NCI-H446 treated with DMSO at 0.1 percent for 48 hours (cell line): ENCODE data around the gene SORCS1.
"Not testable (repeated sequence)": the region's sequence is repeated elsewhere in the genome, so short reads cannot be mapped to it uniquely, and the experiment has no call there.

Experiments used
- DNase-seq: peaks from one replicate; lab custom pipeline; 2025; lab: John Stamatoyannopoulos, UW

SORCS1 gene

DNA sequence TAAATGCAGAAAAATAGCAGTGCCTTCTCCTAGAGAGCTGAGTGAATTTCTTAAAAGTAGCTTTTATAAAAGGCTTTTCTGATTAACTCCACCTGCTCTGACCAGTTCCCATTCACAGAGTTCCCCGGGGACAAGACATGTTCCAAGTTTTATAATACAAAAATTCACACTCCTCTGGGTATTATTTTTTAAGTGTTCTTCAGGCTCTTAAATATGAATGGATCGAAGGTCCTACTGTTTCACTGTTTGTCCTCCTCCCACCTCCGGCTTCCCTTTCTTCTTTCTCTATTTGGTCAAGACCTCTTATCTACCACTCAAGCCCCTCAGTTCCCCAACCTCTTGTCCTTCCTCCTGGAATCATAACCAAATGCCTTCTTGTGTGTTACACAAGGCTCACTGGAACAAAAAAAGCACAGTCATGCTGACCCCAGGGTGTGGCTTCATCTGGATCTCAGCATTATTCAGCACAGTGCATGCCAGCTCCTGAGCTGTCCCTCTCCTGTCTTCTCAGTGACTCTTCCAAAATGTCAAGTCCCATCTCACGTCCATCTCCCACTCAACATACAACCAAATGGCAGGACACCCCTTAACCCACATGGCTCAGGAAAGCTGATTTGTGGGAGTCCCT, 222.4 kb downstream of the SORCS1 start:
- DNase-seq = no peak

DNA sequence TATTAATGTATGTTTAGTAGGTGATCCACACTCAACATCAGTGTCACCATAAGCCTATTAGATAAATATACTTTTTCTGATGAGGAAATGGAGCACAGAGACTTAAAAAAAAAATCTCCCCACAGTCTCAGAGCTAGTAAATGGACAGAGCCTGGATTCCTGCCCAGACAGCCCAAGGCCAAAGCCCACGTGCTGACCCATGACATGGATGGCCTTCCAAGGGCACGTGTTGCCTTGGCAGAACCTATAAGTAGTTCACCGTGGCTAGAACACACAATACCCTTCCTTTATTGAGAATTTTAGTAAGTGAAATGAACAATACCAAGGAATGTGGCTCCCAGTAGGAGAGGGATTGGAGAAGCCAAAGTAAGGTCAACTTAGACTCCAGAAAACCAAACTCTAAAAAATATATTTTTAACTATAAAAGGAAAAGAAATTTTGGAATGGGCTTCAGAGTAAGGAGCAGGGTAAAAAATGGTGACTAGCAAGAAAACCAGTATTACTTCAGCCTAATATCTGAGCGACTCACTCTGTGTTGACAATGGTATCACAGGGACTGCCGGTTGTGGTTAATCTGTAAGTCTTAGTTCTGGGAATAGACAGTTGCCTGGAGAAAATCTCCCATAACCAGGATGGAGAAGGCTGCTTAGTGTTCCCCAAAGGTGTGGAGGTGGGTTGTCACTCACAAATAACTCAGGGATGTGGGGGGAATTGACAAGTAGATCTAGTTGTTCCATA, 223.0 kb downstream of the SORCS1 start:
- DNase-seq = no peak

DNA sequence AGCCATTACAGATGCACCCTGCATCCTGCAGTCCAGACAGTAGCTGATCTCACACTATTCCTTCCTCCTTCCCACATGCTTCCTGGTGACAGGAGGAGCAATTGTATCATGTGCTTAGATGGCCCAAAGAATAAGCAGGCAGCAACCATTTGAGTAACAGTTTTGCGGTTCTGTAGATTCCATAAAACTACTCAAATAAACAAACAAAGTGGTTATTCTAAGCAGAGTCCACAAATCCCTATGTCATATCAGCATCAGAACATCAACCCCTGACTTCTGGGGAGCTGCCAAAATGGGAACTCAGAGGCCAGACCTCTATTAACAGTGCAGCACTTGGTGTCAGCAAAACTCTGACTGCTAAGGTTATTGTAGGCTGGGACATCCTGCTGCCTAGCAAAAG, 226.0 kb downstream of the SORCS1 start:
- no peak for DNase-seq

DNA sequence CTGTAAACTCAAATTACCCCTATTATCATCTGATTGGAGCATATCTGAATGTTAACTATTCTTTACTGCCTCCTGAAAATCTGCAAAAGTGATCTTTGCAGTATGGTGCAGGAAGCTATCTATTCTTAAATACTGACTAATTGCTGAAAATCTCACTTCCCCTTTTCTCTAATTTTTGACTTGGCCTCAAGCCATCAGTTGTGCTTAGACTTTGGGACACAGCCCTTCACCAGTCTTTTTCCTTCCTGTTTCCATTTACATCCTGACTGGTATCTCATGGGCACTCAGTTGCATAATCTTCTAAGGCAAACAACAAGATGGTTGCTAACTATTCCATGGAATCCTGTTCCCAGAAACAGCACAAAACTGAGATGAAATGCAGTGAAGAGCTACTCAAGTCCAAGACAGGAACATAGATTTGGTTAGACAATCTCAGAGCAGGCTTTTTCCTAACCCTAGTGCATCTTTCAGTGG, 228.5 kb downstream of the SORCS1 start:
- no peak for DNase-seq

DNA sequence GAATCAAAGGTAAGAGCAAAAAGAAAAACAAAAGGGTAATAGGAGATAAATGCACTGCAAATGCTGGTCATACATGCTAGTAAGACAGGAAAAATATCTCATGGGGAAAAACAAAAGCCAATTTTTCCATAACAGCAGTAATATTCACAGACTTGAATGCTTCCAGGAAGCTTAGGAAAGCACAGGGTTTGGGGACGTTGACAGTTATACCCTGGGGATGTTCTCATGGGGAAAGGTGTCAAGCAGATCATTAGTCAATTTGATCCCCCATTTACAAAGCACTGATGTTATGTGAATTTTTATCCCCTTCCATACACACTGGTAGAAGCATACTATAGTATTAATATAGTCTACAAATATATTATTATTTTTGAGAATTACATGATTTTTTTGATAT, 232.7 kb downstream of the SORCS1 start:
- DNase-seq = no peak

DNA sequence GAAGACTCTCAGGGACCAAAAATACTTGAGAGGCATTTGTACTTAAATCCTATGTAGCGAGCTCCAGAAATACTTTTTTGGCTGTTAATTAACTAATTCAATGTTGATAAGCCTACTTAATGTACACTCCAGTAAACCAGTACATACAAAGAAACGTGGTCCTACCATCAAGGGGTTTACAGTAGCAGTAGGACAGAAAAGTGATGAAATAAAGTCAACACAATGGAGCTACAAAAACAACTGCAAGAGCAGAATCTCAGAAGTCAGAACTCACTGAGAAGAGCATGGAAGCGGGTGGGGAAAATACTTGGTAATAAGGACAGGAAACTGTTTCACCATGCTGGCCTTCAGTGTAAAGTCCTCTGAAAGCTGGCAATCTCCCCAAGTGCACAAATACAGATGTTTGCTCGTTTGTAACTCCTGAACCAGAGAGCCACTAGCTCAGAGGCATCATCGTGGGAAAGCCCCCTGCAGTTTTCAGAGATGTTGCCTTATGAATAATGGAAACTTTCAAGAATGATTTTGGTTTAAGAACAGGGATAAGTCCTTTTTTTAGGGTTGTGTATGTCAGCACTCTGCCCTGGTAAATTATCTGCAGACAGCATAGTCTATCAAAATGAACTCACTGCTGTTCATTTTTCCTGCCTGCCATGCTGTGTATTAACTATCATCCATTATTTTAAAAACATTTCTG, 233.2 kb downstream of the SORCS1 start:
- DNase-seq = no peak

DNA sequence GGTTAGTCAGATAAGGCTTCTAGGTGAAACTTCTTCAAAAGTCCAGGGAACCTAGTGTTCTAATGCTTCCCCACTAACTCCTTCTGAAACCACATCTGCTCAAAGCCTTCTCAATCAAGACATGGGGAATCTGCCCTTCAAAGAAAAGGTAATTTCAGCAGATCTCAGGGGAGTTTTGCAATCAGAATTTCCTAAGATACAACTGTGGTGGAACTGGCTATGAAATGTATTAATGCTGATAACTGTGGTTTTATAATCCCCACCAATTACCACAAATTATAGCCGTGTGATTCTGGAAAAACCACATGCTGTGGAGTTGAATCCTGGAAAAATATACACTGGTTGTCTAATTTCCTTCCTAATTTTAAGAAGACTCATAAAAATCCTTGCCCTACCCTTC, 233.8 kb downstream of the SORCS1 start:
- no peak for DNase-seq

DNA sequence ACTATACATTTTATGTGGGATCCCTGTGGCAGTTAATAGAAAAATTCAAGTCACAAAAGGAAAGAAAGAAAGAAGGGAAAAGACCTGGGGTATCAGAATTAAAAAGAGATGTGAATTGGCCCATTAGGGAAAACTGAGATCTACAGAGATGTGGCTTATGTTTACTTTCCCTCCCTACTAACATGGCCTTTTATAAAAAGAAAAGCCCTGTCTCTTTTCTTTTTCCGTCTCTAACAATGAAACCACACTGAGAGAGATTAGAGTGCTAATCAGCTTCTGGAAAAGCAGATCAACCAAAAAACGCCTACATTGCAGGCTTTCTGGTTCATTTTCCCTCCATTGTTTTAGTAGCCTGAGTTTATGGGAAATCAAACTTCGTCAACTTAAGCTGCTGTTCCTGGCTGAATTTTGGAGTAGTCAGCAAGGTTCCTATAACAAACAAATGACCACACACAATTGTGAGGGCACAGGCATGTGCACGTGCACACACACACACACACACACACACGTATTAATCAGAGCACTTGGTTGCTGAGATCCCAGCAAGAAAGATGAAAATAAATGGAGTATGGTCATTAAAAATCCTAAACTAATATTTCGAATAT, 235.1 kb downstream of the SORCS1 start:
- no peak for DNase-seq

DNA sequence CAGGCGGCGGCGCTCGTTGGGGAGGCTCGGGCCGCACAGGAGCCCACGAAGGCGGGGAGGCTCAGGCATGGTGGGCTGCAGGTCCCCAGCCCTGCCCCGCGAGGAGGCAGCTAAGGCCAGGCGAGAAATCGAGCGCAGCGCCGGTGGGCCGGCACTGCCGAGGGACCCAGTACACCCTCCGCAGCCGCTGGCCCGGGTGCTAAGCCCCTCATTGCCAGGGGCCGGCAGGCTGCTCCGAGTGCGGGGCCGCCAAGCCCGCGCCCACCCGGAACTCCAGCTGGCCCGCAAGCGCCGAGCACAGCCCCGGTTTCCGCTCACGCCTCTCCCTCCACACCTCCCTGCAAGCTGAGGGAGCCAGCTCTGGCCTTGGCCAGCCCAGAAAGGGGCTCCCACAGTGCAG, 236.4 kb downstream of the SORCS1 start:
- not testable (repeated sequence) for DNase-seq

DNA sequence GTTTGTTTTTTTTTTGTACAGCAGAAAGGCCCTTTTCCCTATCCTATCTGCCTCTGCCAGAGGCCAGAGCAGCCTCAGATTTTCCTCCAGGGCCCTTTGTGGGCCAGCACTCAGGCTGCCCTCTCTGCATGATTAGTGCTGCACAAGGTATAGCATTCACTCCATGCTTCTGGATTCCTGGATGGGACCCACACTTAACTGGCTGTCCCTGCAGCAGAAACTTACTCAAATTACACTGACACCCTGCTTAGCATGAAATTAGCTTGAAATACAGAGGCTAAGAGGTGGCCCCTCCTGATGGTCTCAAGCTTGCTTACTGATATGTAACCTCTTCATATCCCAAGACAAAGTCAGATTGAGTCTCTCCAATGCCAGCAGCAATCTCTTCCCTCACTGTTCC, 239.3 kb downstream of the SORCS1 start:
- DNase-seq = no peak

DNA sequence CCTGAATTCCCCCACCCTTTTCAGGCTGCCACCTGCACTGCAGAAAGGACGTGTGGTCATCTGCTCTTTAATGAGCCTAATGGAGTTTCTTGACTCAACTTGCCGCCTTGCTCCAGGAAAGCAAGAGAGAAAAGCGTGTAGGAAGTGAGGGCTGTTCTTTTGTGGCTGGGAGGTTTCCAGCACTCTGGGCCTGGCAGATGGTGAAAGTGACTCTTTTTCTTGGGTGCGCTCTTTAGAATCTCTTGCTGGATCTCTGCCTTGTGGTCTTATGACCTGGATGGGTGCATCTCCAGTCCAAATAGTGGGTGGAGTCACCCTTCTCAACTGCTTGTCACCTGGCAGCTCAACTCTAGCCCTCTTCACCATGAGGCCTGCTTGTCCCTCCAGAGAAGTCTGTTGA, 244.0 kb downstream of the SORCS1 start:
- no peak for DNase-seq

DNA sequence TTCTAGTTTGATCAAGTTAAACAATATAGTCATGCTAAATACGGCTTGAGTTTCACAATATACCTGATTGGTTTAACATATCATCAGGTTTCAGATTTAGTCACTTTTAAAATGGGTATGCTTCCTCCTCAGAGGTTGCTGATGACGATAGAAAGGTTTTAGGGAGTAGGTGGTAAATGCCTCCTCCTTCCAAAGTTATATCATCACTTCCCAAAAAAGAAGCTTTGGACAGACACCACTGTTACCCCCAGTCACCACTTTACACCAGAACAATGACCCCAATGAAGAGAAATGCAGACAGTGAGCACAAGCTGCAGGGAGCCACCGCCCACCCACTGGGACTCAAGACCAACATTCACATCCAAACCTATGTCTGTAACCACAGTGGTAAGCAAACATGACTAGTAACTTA, 244.6 kb downstream of the SORCS1 start:
- DNase-seq = no peak

DNA sequence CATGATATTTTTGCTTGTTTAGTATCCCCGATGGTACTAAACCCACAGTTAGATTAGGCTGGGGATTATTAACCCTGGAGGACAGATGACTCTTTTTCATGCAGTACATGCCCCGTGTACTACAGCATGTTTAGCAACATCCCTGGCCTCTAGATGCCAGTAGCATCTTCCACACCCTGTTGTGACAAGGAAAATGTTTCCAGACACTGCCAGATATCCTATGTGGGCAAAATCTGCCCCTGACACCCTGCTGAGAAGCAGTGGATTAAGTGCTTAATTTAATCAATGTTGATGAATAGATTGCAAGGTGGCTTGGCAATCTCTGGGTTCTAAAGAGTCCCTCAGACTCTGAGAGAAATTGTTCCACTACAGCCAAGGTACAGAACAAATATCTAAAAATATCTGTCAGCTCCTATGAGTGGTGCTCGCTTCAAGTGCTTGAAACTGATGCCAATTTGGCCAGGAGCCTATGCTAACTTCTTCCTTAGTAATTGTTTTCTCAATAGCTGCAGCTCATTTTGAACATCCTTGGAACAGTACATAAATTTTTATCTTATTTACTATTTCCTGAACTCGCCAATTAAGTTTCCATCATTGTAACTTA, 247.0 kb downstream of the SORCS1 start:
- DNase-seq = no peak

DNA sequence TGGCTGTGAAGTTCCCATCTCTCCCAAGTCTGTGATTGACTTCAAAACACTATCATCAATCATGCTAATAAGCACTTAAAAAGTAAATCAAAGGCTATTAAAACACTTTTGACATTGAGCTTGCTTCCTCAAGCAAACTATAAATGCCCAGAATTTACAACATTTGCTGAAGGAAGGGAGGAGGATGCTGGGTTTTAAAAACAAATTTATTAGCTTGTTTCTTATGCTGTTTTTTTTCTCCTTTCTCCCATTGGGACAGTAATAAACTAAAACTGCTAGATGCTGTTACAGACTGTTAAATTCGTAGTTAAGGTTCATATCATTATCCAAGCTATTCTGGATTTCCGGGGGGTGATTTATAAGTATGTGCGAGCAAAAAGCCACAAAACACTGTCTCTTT, 250.5 kb downstream of the SORCS1 start:
- no peak for DNase-seq

DNA sequence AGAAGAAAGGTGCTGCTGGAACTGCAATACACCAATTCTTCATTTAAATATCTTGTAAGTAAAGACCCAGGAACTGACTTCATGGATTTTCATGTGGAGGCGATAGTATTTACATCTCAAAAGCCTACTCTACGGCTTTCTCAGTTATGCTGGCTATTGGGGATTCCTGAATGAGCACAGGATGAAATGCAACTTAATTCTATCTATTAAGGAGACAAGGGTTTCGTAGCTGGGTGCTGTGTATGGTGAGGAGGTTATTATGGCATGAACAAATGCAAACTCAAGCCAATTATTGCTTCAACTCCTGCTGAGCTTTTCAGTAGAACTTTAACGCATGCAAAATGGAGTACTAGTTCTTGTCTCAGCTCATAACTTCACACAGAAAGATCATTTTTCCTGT, 251.2 kb downstream of the SORCS1 start:
- no peak for DNase-seq

DNA sequence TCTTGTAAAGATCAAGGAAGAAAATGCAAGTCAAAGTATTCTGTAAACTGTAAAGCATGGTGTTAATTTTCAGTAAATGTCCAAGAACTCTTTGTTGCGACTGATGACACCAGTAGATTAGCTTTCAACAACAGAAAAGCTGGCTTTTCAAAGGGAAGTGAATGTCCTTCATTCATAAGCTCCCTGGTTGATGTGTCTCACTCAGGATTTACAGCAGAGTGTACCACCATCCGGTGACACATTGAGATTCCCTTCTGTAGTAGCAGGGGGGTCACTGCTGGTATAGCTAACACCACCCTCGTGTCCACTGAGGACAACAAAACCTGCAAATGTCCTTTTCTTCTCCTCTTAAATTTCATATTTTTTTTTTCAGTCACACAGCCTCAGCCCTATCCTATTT, 253.4 kb downstream of the SORCS1 start:
- no peak for DNase-seq

DNA sequence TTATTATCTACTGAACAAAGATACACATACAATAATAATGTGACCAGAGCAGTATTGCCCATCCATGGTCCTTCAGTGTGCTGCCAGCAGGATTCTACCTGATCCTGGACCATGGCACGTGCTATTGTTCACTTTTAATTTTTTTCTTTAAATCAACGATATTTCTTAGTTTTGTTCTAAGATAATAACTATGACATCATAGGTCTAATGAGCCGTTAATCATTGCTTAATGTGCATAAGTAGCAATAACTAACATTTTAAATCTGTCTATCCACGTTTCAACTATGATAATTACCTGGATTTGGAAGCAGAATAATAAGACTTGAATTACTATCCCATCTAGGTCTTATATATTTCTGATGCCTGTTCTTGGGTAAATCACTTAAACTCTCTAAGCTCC, 253.8 kb downstream of the SORCS1 start:
- no peak for DNase-seq

DNA sequence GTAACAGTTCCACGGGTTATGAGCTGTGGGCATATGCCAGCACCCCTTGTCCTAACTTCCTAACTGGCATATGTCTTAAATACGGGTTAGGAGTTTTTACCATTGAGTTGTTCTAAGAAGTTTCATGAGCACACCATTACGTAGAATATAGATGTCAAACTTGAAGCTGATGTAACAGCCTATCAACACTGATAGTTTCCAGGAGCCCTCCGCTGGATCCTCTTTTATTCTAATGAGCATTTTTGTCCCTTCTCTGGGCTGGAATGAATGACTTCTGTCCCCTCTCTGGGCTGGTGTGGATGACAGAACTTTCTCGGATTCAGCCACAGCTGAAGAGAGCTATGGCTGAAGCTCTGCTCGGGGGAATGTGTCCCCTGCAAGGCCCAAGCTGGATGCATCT, 256.3 kb downstream of the SORCS1 start:
- no peak for DNase-seq

DNA sequence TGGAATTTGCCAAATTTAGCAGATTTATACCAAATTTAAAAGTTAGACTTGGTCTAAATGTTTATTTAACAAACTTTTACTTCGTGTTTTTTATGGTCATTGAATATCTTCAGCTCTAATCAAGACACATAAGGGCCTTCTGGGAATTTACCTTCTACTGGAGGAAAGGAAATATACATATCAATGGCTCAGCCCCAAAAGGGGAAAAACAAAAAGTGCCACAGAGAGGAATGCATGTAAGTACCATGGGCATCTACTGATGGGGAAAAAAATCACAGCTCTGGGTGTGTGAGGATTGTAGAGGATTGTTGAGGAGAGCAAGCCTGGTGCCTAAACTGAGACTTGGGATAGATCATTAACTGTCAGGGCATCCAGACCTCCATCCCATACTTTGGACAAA, 260.3 kb downstream of the SORCS1 start:
- DNase-seq = no peak

DNA sequence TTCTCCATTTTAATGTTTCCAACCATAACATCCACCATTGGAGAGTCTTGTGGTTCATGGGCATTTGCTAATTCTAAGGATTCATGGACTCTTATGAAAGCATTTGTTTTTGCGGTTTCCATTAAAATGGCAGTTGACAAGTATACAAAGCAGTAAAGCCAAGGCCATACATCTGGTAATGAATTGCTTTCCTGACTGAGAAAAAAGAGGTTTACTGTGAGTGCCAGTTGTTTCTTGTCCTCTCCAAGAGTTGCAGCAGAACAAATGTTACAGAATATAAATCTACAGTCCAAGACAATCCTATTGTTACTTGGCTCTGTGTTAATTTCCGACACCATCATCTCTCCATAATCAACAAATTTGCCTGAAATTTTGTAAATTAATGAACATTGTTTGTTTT, 261.3 kb downstream of the SORCS1 start:
- DNase-seq = no peak

DNA sequence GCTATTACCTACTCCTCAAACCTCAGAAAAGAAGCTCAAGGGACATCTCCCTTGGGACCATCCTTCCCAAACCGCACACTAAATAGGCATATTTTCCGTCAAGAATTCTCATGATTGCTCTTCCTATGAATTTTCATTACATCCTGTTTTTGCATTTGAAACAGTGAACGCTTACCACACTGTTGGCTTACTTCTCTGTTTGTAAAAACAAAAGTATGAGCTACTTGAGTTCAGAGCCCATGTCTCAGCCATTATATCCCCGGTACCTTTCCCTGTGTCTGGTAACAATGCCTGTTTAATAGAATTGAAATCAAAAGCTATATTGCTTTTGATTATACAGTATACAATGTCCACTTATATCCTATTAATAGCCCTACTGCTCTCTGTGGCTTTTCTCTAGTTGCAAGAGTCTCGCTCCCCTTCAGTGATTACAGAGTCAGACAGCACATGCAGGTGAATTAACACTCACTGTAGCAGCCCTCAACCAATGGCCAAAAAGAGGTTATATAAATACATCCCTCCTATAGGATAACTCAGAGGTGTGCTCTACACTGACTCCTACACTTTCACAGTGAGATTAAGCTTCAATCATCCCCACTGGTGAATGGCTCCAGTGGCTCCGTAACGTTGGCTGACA, 264.4 kb downstream of the SORCS1 start:
- DNase-seq = no peak

DNA sequence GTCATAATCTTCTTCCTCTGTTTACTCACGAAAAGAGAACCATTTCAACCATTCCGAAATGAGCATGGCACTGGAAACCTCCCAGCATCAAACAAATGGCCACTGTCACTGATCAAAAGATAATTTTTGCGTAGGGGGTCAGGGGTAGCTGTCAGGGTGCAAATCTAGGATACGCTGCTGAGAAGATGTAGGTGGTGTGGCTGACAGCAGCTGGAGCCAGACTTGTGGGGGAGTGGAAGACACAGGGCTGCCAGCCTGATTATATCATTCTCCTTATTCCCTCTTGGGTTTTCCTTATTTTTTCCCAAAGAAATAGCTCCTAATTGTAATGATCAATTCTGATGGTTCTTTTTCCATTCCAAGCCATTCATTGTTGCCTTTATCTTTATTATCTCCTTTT, 266.1 kb downstream of the SORCS1 start:
- no peak for DNase-seq
